ENCODE data around the gene ZNF521. TPM values are rescaled to one million over a fixed set of nuclear protein-coding genes. Genes with fewer than 3 reads are reported as not detected.

The ZNF521 gene
- total and polyA plus RNA-seq, 2 of the 13 experiments (the other 11 are each of a cell fraction or from before 2014, with no cell fraction given), result 0.02 TPM; not detected in 1

DNA sequence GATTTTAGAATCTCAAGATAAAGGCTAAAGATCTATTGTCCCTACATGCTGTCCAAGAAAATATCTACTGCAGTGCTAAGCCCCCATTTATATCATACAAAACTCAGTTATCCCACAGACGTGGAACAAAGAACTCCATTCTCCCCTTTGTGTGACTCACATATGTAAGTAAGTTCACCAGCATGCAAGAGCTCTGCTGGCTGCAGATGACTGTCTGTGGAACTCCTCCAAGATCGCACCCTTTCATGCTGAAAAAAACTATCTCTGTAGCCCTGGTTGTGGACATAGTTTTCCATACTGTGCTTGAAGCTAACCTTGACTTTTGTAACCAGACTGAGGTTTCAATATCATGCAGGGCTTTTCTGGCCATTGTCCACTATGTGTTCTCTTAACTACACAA lies 207.1 kb downstream of the ZNF521 start (continued):
- no peak for TF ChIP-seq ZNF136 (CRISPR knock-in tag; IDR thresholded peaks at IDR 0.05; ENCODE audit: low read depth)

DNA sequence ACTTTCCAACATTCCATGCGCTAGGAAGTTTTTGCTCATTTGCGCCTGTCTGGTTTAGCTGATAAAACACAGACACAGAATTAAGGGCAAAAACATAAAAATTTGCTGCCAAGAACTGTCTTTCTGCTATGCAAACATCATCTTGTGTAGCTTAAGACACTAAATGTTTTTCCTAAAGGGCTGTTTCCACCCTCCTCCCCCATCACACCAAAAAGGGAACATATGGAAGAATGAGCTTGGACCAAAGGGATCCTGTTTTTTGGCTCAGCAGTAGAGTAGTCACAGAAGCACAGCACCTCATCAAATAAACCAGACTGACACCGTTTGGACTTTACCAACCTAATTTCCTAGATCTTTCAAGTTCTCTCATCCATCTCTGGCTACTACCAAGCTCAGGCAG lies 210.1 kb downstream of the ZNF521 start:
- ChIA-PET CTCF (ENCODE audit: low intra/inter-chr PET ratio, low total read pairs) (no interaction called here), POLR2A (no interaction called here)
- no peak for DNase-seq (ENCODE audit: low spot score)
- BruUV-seq (replicated peaks), result no TSS peak
- WGBS (ENCODE audit: low lambda C conversion rate), result 53% methylated on average over 3 of the region's 3 CpGs
- Histone ChIP-seq H3K27me3 (ENCODE audit: control insufficient read depth in 1 of 2, insufficient read depth in 2 of 2, low read length in 2 of 2) (no peaks in the 10 kb centered on the region; a peak in 1 of 5 replicates), H3K4me3 (replicated peaks in 1 of 3; ENCODE audit: insufficient read depth in 1 of 3, low read depth in 2 of 3, low read length in 3 of 3) (no peak overlapping the region), H3K9ac (ENCODE audit: insufficient read depth, low read depth, low read length) (no peak overlapping the region), H3K4me1 (ENCODE audit: insufficient read depth, low read length) (no peaks in the 10 kb centered on the region), H3K27ac (ENCODE audit: extremely low read length, insufficient read depth, low read length) (no peak overlapping the region), H3K79me2 (ENCODE audit: insufficient read depth, low read length) (no peaks in the 10 kb centered on the region), H3K36me3 (replicated peaks in 1 of 2; ENCODE audit: control insufficient read depth in 1 of 2, insufficient read depth in 2 of 2, low read length in 2 of 2) (no peaks in the 10 kb centered on the region), H2AFZ (ENCODE audit: low read length) (no peak overlapping the region), H4K20me1 (ENCODE audit: insufficient read depth, low read length) (no peaks in the 10 kb centered on the region), H3K9me3 (ENCODE audit: low read length) (no peaks in the 10 kb centered on the region), H3K4me2 (ENCODE audit: low read depth, low read length) (no peak overlapping the region)
- no peak for ATAC-seq
- intact Hi-C loops (cut with micrococcal nuclease; ENCODE audit: unreplicated experiment), result no loop called here
- TF ChIP-seq ZBTB20 (CRISPR knock-in tag; IDR thresholded peaks at IDR 0.05; ENCODE audit: borderline replicate concordance, low read depth) (no peak), ZNF563 (CRISPR knock-in tag; IDR thresholded peaks at IDR 0.05) (no peak), PHF8 (CRISPR knock-in tag; IDR thresholded peaks at IDR 0.05) (no peak), DNMT3B (CRISPR knock-in tag; conservative IDR thresholded peaks at IDR 0.05) (no peak), ZNF792 (CRISPR knock-in tag; IDR thresholded peaks at IDR 0.05) (no peak), SRSF4 (IDR thresholded peaks at IDR 0.05; ENCODE audit: low read depth, low read length, poor library complexity, severe bottlenecking) (no peak)
- FAIRE-seq, result no peak
- in situ Hi-C loops (cut with HindIII; ENCODE audit: extremely low pct_ligation_motif_present, low pct_unique_long_range_greater_than_20kb), result no loop called here

DNA sequence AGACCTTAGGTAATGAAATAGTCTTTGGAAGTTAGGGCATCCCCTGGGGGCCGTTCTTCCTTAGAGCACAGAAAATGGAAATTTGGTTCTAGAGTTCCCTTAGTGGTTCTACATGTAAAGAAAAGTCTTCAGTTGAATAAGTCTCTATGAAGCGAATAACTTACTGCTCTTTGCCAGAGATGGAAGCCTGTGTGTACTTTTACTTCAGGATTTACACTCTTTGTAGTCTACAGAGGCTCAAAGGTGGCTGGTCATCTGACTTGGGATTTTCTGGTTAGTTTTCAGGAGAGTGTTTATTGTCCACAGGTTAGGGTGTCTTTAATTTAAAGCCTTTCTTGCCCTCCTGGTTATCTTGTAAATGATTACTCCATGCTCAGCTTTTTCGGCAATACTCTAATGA lies 210.6 kb downstream of the ZNF521 start:
- no peaks in the 10 kb centered on the region for H4K20me1 ChIP-seq (ENCODE audit: insufficient read depth, low read length)
- no peak overlapping the region for H2AFZ ChIP-seq (ENCODE audit: low read length)
- intact Hi-C loops (cut with micrococcal nuclease; ENCODE audit: unreplicated experiment) (no loop called here), in situ Hi-C loops (cut with HindIII; ENCODE audit: extremely low pct_ligation_motif_present, low pct_unique_long_range_greater_than_20kb) (no loop called here)
- DNase-seq (ENCODE audit: low spot score) (no peak), ATAC-seq (no peak), FAIRE-seq (no peak)
- CTCF ChIA-PET (ENCODE audit: low intra/inter-chr PET ratio, low total read pairs), result no interaction called here
- WGBS (ENCODE audit: low lambda C conversion rate), result 11% methylated on average over 3 of the region's 3 CpGs
- H3K36me3 ChIP-seq (replicated peaks in 1 of 2; ENCODE audit: control insufficient read depth in 1 of 2, insufficient read depth in 2 of 2, low read length in 2 of 2), result no peaks in the 10 kb centered on the region
- no peak overlapping the region for H3K27ac ChIP-seq (ENCODE audit: extremely low read length, insufficient read depth, low read length)
- H3K79me2 ChIP-seq (ENCODE audit: insufficient read depth, low read length), result no peaks in the 10 kb centered on the region
- H3K27me3 ChIP-seq (ENCODE audit: control insufficient read depth in 1 of 2, insufficient read depth in 2 of 2, low read length in 2 of 2), result no peaks in the 10 kb centered on the region; a peak in 1 of 5 replicates
- no peak overlapping the region for H3K9ac ChIP-seq (ENCODE audit: insufficient read depth, low read depth, low read length)
- BruUV-seq (replicated peaks), result no TSS peak
- POLR2A ChIA-PET, result no interaction called here
- H3K4me1 ChIP-seq (ENCODE audit: insufficient read depth, low read length), result no peaks in the 10 kb centered on the region
- no peak overlapping the region for H3K4me2 ChIP-seq (ENCODE audit: low read depth, low read length)
- no peaks in the 10 kb centered on the region for H3K9me3 ChIP-seq (ENCODE audit: low read length)
- no peak overlapping the region for H3K4me3 ChIP-seq (replicated peaks in 1 of 3; ENCODE audit: insufficient read depth in 1 of 3, low read depth in 2 of 3, low read length in 3 of 3)
- TF ChIP-seq ZNF878 (CRISPR knock-in tag; IDR thresholded peaks at IDR 0.05) (no peak), RBM22 (optimal IDR thresholded peaks at IDR 0.05; ENCODE audit: low read length) (no peak), ZNF318 (CRISPR knock-in tag; IDR thresholded peaks at IDR 0.05) (no peak), ARNT (IDR thresholded peaks at IDR 0.05) (no peak)
